GM12891 (cell line): ENCODE data around the gene ALG11.

Experiments
- POLR2A ChIP-seq: IDR thresholded peaks from 2 replicates; pipeline ENCODE4 v1.6.1; 2011; ENCODE audit warnings: low read depth, low read length, control low read depth
- POLR2AphosphoS5 ChIP-seq: IDR thresholded peaks from 2 replicates; pipeline ENCODE4 v1.6.1; 2011; ENCODE audit warnings: low read depth, low read length, control low read depth
- TAF1 ChIP-seq: IDR thresholded peaks from 2 replicates; pipeline ENCODE4 v1.6.1; 2011; ENCODE audit warnings: low read depth, low read length, control low read depth

DNA sequence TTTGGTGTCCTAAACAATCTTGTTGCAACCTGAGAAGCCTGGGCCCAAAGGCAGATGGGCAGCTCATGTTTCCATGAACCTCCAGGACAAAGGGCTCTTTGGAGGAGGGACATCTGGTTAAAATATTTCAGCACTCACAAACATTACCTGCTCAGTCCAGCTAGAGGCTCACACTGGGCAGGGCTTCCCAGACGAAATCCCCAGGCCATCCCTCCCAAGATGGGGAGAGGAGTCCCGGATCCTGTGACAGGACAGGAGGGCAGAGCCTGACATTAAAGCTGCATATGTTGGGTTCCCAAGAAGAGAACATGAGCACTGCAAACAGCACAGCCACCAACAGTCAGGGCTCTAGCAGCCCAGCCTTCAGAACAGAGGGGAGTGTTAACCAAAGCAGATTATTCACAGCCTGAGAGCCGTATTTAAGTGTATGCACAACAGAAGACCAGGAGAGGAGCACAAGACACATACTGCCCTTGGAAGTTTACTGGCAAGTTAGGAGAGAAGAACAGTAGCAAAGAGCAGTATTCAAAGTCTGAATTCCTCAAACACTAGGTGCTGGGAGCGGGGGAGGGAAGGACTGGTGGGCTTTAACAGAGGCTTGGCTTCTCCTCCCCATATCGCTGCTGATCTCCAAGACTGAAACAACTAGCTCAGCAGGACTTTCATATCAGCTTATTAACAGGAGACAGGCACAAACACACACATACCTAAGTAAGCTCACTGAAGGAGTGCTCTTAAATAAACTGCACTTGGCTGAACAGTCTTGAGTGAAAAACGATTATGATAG, 13.3 kb upstream of the ALG11 start:
- TF ChIP-seq POLR2A, result no peak
- TF ChIP-seq POLR2AphosphoS5, result no peak
- no peak for TF ChIP-seq TAF1
